ENCODE results near the gene TELO2.
"Not testable (repeated sequence)": the region's sequence is repeated elsewhere in the genome, so short reads cannot be mapped to it uniquely, and the experiment has no call there.

The TELO2 gene

DNA sequence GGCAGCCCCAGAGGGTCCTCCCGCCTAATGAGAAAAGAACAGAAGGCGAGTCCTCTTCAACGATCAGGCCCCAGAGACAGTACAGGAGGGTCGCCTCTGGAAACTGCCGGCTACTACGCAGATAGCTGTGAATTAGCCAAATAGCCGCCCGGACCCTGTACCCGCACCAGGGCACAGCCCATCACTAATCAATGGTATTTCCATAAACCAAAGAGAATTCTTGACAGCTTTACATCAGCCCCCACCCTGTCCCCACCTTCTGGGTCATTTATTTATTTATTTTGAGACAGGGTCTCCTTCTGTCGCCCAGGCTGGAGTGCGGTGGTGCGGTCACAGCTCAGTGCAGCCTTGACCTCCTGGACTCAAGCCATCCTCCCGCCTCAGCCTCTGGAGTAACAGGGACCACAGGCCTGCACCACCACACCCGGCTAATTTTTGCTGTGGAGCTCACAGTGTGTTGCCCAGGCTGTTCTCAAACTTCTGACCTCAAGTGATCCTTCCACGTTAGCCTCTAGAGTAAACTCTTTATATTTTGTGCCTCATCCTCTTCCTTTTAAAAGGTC lies 17.5 kb upstream of the TELO2 start:
- DNase-seq (ENCODE audit: low read depth) = no peak

DNA sequence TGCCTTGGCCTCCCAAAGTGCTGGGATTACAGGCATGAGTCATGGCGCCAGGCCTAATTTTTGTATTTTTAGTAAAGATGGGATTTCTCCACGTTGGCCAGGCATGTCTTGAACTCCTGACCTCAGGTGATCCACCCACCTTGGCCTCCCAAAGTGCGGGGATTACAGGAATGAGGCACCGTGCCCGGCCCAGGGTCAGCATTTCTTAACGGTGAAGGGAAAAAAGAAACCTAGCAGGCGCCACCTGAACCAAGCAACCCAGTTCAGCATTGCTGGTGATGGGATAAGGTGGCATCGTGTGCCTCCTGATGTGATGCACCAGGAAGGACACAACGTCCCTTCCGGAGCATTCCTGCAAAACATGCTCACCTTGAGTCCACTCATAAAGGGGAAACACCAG lies 16.1 kb upstream of the TELO2 start:
- DNase-seq (ENCODE audit: low read depth) = no peak

DNA sequence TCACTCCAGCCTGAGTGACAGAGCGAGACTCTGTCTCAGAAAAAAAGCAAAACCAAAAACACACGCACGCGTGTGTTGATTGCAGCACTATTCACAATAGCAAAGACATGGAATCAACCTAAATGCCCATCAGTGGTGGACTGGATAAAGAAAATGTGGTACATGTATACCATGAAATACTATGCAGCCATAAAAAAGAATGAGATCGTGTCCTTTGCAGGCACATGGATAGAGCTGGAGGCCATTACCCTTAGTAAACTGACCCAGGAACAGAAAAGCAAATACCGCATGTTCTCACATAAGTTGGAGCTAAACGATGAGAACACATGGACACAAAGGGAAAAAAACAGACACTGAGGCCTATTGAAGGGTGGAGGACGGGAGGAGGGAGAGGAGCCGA lies 14.2 kb upstream of the TELO2 start:
- not testable (repeated sequence) for DNase-seq (ENCODE audit: low read depth)

DNA sequence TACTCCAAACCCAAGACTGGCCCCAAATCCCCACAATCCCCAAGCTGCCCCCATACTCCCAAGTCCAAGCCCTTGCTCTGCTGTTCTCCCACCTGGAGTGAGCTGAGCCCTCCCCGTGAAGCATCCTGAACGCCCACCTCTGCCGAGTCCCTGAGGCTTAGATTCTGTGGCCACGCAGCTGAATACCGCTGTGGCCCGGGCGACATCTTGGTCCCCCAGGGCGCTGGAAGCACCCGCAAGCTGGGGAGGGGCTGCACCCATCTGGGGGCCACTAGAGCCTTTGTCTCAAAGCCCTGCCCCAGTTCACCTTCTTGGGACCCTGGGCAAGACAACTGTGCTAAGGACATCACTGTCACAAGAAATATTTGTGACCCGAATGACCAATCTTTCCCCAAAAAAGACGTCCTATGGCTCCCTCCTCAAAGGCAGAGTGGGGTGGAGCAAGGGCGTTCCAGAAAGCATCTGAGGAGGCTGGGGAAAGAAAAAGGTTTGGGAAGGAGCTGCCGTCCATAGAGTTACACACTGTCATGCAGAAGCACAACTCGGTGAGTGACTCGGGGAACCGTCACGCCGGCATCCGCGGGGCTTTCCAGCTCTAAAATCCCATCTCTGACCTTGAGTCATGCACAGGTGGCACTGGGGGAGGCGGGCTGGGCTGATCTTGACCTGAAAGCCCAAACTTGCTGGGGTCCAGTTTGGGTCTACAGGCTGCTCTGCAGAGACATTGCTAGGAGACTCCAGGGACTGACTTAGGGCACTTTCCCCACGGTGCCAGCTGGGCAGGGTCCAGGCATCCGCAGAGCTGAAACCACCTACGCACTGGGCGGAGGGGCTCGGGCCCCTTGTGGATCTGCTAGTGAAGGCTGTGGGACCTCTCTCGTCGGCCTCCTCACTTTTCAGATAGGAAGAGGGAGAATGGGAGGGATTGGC lies 11.0 kb upstream of the TELO2 start:
- no peak for DNase-seq (ENCODE audit: low read depth)

DNA sequence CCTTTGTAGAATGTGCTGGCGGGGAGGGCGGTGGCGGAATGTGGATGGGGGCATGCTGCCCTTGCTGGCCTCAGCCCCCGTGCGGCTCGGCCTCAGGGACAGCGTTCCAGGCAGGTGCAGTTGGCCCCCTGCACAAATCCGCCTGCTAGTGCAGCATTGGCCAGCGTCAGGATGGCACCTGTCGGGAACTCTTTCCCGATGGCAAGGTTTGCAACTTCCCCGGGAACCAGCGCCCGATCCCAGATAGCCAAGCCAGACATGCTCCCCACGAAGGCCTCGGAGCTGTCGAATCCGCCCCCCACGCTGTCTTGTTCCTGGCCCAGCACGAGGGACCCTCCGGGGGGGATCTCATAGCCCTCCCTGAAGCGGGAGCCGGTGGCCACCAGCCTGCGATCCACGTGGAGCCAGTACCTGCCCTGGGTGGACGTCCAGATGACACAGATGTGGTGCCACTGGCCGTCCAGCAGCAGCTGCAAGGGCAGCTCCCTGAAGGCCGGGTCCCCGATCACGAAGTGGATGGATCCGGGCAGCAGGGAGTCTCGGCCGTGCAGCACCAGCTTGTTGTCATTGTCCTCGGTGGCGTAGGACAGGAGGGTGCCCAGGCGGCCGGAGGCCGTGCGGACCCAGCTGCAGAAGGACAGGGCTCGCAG lies 7.2 kb upstream of the TELO2 start:
- DNase-seq (ENCODE audit: low read depth) = no peak

DNA sequence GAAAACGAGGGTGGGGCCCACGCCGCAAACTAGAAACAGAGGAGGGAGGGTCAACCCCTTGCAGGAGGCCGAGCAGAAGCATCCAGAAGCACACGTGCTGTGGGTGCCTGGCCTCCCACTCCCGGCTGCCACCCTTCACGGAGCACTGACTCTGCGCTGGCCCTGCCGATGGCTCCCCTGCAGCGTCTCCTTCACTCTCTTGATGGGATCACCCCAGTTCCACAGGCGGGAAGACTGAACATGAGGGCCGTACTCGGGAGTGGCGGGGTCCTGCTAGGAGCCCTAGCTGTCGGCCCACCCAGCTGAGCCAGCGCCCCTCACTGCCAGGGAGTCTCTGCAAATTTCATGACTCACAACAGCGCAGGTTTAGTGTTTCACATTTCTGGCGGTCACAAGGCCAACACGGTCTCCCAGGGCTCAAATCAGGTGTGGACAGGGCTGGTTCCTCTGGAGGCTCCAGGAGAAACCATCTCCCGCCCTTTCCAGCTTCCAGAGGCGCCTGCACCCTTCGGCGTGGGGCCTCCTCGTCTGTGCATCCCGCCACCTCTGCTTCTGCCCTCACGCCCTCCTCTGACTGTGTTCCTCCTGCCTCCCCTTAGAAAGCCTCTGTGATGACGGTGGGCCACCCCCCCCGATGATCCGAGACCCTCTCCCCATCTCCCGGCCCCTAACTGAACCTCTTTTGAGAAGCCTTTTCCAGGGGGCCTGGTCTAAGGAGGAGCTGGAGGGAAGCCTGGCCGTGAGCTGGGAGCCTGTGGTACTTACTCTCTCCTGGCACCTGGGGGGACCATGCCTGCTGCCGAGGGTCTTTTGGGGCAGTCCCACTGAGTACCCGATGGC lies 6.4 kb upstream of the TELO2 start:
- DNase-seq (ENCODE audit: low read depth) = no peak

DNA sequence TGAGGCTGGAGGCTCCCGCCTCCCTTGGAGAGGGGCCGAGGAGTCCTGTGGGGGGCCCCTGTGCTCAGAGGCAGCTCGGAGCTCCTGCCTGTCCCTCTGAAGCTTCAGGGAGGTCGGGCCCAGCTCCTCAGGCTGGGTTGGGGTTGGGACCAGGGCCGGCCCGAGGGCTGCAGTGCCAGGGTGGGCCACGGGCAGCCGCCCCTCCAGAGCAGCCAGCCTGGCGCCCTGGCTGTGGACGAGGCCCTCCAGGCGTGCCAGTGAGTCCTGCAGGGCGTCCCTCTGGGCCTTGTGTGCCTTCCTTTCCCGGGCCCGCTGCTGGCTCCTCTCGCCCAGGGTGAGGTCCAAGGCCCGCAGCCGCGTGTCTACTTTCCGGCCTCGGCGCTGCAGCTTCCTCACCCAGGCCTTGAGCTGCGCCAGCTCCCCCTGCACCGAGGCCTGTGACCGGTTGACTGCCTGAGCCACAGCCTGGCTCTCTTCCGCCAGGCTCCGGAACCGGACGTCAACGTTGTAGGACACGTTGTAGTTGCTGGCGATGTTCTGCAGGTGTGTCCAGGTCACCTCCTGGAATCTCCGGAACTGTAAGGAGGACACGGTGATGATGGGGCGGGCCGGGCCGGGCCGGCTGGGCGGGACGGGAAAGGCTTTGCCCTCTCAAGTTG lies 5.6 kb upstream of the TELO2 start:
- DNase-seq (ENCODE audit: low read depth) = no peak

DNA sequence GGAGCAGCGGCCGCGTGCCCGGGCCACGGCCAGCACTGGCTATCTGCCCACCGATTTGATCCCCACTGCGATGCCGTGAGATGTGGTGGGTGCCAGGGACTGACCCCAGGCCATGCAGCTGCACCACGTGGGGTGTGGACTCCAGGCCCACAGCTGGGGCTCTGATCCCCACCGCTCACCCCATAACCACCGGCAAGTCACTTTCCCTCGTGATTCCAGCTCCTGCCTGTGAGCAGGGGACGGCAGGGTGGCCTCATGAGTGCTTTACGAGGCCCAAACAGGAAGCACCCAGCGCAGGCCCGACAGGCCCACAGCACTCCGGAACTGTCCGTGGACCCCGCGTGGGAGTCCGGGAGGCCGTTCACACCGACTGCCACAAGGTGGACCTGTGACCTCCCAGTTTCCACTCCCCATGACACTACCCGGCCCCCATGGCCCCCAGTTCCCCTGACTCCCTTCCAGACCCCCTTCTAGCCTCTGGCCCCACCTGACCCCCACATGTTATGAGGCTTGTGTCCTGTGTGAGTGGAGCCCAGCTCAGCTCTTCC lies 5.0 kb upstream of the TELO2 start:
- no peak for DNase-seq (ENCODE audit: low read depth)

DNA sequence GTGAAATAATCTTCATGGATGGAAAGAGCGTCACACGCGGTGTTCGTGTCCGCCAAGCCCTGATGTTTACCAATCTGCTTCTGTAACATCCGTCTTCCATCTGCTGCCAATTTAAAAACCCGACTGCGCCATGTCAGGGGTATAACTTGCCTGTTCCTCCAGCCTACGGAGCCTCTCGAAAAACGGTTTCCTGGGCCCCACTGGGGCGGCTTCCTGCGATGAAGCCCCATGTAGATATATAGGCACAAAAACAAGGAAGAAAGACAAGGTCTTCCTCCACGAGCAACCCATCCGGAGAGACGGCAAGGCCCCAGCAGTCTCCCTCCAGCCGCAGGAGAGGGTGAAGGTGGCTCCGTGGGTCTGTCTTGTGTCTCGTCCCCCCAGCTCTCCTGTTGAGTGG lies 4.5 kb upstream of the TELO2 start, which contains the start of gene PTX4:
TSS of gene PTX4 (minus strand) at position 326 of the 400 bp plus-strand sequence. CDS start at position 291, 35 bp downstream.
- no peak for DNase-seq (ENCODE audit: low read depth)

DNA sequence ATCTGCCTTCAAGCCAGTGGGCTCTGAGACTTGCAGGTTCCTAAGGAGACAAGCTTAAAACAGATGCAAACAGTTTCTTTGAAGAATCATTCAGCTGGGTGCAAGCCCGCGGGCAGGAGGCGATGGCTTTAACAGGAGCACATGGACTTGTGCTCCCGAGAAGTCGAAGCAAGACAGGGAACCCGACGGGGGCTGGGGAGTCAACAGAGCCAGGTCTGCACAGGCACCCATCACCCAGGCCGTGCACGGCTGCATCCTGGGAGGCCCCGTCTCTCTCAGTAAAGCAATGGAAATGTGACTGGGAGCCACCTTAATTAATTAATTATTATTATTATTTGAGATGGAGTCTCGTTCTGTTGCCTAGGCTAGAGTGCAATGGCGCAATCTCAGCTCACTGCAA lies 4.1 kb upstream of the TELO2 start:
- no peak for DNase-seq (ENCODE audit: low read depth)

DNA sequence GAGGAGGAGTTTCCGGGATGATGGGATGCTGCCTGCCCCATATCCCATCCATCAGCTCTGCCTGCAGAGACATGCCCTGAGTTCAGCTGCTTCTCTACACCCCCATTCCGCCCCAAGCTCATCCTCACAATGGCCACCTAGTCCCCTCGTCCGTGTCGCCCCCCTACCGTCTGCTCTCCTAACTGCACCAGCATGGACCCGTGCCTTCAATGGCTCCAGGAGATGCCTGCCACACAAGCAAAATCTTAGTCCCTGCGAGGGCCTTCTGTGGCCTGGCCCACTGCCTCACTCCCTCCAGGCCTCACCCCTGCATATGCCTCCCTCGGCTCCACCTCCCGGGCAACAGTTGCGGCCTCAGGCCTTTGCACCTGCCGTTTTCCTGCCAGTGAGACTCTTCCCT lies 1.8 kb upstream of the TELO2 start:
- DNase-seq (ENCODE audit: low read depth) = no peak

DNA sequence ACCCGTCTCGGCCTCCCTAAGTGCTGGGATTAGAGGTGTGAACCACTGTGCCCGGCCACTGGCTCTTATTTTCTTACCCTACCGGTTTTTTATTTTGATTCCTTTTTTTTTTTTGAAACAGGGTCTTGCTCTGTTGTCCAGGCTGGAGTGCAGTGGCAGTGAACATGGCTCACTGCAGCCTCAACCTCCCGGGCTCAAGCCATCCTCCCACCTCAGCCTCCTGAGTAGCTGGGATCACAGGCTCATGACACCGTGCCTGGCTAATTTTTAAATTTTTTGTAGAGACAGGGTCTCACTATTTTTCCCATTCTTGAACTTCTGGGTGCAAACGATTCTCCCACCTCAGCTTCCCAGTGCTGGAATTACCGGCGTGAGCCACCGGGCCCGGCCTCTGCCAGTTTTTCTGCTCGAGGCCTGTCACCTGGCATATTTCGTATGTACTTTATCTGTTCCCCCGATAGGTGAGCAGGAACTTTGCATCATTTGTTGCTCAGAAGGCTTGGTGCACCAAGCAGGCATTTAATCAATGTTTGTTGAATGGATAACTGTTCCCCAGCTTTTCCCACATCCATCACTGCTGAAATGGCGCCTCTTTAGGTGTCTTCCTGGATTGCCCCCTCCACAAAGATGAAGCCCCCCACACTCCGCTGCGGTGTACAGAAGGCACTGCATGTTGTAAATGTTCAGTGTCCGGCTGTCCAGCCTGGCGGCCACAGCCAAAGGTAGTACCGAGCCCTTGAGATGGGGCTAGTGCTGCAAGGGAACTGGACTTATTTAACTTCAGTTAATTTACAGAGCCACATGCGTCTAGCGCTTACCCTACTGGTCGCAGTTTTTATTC lies 858 bp upstream of the TELO2 start:
- DNase-seq (ENCODE audit: low read depth) = no peak

DNA sequence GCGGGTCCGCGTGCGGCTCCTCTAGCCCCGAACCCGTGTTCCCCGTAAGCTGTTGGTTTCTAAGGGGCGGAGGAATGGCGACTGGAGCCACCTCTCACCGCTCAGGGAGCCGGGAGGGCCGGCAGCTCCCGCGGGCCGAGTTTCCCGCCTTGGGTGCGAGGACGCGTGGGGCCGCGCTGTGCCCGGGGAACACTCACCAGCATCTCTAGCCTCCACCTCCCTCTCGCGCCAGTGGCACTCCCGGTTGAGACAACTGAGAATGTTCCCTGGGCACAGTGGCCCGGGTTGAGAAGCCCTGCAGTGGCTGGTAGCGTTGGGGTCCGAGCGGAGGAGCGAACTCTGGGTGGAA lies 560 bp downstream of the TELO2 start:
- DNase-seq (ENCODE audit: low read depth) = no peak

DNA sequence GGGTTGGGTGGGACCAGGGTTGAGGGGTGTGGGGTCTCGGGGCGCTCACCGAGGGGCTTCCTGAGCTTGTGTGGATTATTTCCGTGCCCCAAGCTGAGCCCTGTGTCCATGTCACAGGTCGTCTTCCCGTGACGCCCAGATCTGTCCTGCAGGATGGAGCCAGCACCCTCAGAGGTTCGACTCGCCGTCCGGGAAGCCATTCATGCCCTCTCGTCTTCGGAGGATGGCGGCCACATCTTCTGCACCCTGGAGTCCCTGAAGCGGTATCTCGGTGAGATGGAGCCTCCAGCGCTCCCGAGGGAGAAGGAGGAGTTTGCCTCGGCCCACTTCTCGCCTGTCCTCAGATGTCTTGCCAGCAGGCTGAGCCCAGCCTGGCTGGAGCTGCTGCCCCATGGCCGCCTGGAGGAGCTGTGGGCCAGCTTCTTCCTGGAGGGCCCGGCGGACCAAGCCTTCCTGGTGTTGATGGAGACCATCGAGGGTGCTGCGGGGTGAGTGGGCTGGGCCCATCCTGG lies 1.0 kb downstream of the TELO2 start:
- DNase-seq (ENCODE audit: low read depth) = no peak

DNA sequence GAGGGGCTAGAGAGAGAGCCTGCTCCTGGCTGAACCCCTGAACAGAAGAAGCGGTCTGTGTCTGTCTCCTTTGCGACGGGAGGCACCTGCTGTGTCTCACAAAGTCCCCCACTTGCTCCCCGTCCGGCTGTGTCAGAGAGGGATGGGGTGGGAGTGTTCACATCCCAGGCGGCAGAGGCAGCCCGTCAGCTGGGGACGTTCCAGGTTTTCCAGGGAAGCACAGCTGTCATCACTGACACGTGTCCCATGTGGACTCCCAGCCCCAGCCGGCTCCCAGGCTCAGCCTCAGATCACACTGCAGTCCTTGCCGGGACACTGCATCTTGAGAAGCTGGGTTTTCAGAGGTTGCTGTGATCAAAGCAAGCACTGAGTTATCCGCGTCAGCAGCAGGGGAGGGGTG lies 1.6 kb downstream of the TELO2 start:
- DNase-seq (ENCODE audit: low read depth) = no peak

DNA sequence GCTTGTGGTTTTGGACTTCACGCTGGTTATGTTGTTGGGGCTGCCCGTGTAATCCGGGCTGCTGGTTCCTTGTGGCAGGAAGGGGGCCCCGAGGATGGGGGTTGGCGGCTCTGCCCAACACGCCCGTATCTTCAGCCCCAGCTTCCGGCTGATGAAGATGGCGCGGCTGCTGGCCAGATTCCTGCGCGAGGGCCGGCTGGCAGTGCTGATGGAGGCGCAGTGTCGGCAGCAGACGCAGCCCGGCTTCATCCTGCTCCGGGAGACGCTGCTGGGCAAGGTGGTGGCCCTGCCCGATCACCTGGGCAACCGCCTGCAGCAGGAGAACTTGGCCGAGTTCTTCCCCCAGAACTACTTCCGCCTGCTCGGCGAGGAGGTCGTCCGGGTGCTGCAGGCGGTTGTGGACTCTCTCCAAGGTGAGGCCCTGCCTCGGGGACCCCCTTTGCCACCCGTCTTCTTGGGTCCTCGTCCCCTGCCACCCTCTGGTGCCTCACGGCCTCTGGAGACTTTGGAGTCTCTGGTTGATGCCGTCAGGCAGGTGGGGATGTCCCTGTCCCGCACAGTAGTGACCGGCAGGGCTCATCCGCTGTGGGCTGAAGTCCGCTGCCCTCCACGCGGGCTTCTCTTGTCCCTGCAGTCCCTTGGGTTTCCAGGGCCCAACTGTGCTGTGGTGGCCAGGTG lies 2.2 kb downstream of the TELO2 start:
- DNase-seq (ENCODE audit: low read depth) = no peak

DNA sequence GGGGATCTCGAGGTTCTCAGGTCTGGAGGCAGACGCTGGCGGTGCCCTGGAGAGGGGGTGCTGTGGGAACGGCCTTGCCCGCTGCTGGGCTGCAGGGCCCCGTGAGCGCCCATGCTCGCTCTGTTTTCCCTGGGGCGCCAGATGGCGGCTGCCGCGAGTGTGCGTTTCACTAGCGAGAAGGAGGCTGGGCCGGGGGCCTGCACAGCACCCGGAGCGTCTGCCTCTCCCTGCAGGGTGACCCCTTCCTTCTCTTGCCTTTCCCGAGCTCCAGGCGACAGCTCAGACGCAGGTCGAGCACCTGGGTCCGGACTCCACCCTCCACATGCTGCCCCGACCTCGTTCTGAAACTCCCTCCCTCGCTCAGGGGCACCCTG lies 2.7 kb downstream of the TELO2 start:
- no peak for DNase-seq (ENCODE audit: low read depth)

DNA sequence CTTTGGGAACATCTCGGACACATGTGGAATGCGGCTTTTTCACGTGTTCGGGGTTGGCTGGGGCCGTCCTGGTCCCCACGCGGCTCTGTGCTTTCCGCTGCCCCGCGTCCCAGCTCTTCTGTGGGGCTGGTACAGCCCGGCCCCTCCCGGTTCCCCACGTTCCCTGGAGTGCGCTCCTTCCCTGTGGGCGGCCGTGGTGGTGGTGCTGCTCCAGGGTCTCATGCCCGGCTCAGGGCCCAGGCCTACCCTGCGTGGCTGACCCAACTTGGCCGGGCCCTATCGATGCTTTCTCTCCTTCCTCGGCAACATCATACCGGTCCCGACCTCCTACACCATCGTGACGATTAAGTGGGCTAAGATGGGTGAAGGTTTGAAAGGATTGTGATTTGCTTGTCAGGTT lies 3.3 kb downstream of the TELO2 start:
- DNase-seq (ENCODE audit: low read depth) = no peak

DNA sequence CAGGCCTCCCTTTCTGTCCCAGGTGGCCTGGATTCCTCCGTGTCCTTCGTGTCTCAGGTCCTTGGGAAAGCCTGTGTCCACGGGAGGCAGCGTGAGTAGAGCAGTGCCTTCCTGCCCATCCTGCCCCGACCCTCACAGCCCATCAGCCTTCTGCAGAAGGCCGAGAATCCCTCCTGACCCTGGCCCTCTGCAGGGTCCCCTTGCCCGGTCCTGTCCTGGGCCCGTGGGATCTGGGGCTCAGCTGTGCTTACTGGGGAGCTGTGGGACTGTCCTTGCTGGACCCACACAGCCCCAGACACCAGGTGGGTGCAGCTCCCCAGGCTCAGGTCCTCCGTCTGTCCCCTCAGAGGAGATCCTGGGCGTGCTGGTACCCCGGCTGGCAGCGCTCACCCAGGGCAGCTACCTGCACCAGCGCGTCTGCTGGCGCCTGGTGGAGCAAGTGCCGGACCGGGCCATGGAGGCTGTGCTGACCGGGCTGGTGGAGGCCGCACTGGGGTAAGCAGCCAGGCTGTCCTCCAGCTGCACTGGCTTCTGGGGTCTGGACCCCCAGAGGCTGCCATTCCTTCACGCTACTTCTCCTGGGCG lies 3.9 kb downstream of the TELO2 start:
- no peak for DNase-seq (ENCODE audit: low read depth)

All from stimulated activated CD8-positive, alpha-beta memory T cell treated with anti-CD3 and anti-CD28 coated beads, Interleukin-7, amount 100 ng/mL, for 24 hours (primary cell).